Activated CD8-positive, alpha-beta memory T cell treated with anti-CD3 and anti-CD28 coated beads, Interleukin-2, amount 50 U/mL, for 48 hours (primary cell): Measurements from ENCODE around the gene SSMEM1.
"Not testable (repeated sequence)": the region's sequence is repeated elsewhere in the genome, so short reads cannot be mapped to it uniquely, and the experiment has no call there.

Source experiments
- DNase-seq: peaks from one replicate; pipeline ENCODE4 v3.0.0-alpha.2; 2020

Gene SSMEM1

DNA sequence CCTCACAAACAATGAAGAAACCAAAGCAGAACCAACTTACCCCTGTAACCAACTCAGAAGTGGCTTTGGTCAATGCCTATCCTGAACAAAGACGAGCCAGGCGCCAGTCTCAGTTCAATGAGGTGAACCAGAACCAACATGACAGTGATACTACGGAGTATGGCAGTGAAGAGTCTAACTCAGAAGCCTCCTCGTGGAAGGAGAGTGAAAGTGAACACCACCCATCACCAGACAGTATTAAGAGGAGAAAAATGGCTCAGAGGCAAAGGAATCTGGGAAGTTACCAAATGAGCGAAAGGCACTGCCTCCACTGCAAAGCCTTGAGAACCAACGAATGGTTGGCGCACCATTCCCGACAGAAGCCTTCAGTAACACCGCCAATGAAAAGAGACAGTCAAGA lies 8.4 kb downstream of the SSMEM1 start:
- no peak for DNase-seq

DNA sequence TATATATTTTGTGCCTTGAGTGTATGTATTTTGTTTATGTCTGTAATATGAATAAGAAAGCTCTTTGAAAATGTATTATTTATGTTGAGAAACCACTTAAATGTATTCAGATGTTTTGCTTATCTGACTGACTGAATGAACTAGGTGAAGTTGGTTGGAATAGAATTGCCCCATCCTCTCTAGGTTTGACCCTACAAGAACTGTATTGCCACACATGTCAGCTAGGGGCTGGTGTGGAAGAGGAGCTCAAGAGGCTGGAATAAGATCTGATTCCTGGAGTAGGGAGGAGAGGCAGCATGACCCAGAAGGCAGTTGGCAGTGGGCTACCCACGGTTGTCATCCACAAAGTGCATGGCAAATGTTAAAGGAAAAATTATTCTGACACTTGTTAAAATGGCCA lies 9.1 kb downstream of the SSMEM1 start:
- no peak for DNase-seq

- DNase-seq, result no peak
These were observed 11.4 kb downstream of the SSMEM1 start for GRCh38 chr7:130218806-130219620.

DNA sequence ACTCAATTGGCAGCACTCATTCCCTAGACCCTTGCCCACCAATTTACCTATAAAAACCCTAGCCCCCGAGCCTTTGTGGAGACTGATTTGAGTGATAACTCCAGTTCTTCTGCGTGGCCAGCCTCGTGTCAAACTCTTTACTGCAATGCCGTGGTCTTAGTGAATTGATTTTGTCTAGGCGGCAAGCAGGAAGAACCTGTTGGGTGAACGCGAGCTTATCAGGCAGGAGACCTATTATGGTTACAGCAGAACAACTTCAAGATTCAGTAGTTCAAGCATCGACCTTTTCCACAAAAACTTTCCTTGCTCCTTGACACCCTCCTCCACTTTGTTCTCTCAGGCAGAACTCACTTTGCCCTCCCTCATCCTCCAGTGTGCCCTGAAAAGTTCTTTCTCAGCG lies 12.2 kb downstream of the SSMEM1 start:
- no peak for DNase-seq

DNA sequence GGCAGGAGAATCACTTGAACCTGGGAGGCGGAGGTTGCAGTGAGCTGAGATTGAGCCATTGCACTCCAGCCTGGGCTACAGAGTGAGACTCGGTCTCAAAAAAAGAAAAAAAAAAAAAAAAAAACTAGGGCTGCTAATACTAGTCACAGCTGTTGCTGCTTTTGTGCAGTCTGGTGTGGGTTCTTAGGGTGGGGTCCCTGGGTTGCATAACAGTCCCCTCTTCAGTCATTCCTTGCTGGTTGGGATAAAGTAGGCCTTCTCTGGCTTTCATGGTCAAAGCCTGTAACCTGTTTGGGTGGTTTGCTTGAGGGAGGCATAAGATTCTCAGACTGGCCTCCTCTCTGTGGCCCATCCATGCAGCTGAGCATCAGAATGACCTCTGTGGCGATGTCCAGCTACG lies 14.1 kb downstream of the SSMEM1 start:
- DNase-seq, result no peak

- no peak for DNase-seq
These were observed 16.0 kb downstream of the SSMEM1 start for GRCh38 chr7:130223646-130224045.

DNA sequence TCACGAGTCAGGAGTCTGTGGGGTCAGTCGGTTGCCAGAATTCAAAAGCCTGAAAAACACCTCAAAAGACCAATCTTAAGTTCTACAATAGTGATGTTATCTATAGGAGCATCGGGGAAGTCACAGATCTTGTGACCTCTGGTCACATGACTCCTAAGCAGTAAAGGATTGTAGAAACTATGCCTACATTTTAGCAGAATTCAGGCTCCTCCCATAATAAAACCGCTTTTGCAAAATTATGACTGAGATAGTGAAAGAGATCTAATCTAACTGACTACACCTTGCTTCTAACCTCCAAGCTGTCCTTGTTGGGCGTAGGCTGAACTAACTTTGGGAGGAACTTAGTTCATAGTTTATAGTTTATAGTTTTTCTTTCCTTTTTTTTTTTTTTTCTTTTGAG lies 16.6 kb downstream of the SSMEM1 start:
- no peak for DNase-seq

GRCh38 chr7:130224923-130225322 lies 17.3 kb downstream of the SSMEM1 start:
- DNase-seq, result not testable (repeated sequence)

DNA sequence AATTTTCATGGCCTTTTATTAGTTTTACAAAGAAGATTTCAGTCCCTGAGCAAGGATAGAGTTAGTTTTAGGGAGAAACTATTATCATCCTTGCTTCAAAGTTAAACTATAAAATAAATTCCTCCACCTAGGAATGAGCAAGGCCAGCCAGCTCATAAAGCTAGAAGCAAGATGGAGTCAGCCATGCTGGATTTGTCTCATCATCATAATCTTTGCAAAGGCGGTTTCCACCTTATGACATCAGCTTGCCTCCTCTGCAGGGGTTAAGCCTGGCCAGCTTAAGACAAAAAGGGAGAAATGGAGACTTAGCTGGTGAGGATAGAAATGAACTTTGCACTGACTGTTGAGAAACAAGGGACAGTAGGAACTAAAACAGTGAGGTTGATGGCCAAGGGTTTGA lies 18.7 kb downstream of the SSMEM1 start:
- no peak for DNase-seq

GRCh38 chr7:130227883-130228575 lies 20.4 kb downstream of the SSMEM1 start:
- no peak for DNase-seq

DNA sequence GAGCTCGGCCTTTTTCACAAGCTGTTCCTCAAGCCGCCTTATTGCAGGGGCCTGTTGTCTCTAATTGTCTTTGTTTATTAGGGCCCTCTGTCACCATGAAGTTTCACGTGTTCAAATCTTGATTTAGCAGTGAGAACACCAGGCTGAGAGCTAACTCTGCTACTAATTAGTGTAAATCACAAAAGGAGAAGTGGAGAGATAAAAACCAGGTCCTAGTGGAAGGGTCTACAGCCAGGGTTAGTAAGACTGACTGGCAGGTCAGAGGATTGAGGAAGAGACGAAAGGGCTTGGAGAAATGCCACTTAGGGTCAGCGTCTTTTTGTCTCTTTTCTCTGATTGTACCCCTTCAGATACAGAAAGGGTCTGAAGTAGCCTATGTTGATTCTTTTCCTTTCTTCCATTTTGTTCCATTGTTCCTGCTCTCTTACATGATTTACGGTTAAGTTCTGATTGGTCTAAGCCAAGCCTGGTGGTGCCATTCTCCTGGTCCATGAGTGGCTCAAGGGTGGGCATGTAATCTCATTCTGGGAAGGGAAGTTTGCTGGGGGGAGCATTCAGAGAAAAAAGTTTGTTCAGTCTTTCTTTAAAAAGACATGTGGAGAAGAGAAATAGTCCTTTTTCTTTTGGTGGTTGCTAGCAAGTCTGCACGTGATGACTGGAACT lies 21.3 kb downstream of the SSMEM1 start:
- DNase-seq, result no peak

DNA sequence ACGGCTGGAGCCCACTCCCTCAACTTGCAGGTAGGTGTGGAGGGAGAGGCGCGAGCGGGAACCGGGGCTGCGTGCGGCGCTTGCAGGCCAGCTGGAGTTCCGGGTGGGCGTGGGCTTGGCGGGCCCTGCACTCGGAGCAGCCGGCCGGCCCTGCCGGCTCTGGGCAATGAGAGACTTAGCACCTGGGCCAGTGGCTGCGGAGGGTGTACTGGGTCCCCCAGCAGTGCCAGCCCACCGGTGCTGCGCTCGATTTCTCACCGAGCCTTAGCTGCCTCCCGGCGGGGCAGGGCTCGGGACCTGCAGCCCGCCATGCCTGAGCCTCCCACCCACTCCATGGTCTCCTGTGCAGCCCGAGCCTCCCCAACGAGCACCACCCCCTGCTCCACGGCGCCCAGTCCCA lies 22.3 kb downstream of the SSMEM1 start:
- not testable (repeated sequence) for DNase-seq

DNA sequence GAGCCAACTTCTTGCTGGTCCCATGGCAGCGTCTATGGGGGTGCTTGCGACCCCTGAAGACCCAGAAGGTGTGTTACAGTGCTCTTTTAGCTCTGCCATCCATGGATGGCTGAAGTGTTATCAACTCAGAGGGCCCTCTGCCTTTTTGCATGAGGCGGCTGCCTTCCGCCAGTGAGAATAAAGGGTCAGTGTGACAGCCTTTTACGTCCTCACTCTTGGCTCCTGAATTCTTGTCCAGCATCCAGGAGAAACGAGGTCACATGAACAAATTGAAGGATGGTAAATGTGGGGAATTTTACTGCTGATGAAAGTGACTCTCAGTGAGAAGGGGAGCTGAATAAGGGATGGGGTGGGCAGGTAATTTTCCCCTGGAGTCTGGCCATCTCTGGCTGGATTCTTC lies 24.1 kb downstream of the SSMEM1 start:
- no peak for DNase-seq

DNA sequence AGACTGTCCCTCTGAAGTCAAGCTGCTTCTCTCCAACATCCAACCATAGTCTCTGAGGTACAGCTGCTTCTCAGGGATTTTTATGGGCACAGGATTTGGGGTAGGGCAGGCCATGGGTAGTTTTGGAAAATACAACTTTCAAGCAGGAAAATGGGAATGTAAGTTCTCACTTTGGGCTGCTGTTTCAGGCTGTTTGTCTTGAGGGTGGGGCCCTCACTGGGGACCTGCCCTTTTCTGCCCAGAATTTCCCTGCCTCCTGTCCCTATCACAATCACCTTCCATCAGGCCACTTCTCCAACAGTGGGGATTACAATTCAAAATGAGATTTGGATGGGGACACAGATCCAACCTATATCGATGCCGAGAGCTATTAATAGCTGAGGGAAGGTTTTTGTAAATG lies 24.5 kb downstream of the SSMEM1 start:
- no peak for DNase-seq

DNA sequence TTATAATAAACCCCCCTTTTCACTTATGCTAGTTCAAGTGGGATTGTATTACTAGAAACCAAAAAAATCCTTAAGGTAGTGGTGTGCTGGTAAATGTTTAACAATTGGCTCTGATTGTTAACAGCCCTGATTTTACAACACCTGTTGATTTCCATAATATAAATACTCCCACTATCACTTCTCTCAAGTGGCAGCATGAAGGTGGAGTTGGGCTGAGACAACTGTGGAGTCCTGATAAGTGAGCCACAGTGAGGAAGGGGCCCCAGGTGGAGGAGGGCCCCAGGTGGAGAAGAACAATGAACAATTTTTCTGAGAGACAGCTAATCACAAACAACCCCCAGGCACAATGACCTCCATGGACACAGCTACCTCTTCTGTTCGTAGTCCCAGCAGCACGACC lies 26.4 kb downstream of the SSMEM1 start:
- DNase-seq, result no peak

DNA sequence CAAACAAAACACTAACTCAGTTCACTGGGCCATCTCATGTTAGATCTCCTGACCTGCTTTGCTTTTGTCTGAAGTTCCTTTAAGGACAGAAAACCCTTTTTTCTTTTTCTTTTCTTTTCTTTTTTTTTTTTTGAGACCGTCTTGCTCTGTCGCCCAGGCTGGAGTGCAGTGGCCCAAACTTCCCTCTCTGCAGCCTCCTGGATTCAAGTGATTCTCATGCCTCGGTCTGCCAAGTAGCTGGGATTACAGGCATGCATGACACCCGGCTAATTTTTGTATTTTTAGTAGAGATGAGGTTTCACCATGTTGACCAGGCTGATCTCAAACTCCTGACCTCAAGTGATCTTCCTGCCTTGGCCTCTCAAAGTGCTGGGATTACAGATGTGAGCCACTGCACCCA lies 28.7 kb downstream of the SSMEM1 start:
- DNase-seq, result not testable (repeated sequence)

DNA sequence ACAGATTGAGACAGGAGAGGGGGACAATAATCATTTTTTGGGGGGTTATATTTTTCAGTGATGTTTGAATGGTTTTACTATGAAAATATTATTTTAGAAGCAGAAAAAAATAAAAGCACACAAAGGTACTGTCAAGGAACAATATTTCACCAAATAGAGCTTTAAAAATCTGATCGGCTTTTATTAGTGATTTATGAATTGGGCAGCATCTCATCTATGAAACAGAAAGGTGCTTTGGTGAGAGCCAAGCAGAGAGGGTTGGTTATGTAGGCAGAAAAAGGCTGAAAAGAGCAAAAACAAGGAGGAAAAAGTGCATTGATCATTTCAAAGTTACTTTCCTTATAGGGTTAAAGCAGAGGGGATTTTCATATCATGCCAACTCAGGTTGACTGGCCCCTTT lies 32.6 kb downstream of the SSMEM1 start:
- no peak for DNase-seq

GRCh38 chr7:130242198-130243014 lies 34.7 kb downstream of the SSMEM1 start:
- peak; percentile 76 for DNase-seq

- not testable (repeated sequence) for DNase-seq
These were observed 35.8 kb downstream of the SSMEM1 start for GRCh38 chr7:130243486-130243885.

DNA sequence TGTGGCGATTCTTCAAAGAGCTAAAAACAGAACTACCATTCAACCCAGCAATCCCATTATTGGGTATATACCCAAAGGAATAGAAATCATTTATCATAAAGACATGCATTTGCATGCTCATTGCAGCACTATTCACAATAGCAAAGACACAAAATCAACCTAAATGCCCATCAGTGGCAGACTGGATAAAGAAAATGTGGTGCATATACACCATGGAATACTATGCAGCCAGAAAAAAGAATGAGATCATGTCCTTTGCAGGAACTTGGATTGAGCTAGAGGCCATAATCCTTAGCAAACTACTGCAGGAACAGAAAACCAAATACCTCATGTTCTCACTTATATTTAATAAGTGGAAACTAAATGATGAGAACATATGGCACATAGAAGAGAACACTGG lies 38.8 kb downstream of the SSMEM1 start:
- DNase-seq, result not testable (repeated sequence)

GRCh38 chr7:130248842-130249241 lies 41.2 kb downstream of the SSMEM1 start:
- not testable (repeated sequence) for DNase-seq

GRCh38 chr7:130249626-130250025 lies 42.0 kb downstream of the SSMEM1 start:
- DNase-seq, result not testable (repeated sequence)

DNA sequence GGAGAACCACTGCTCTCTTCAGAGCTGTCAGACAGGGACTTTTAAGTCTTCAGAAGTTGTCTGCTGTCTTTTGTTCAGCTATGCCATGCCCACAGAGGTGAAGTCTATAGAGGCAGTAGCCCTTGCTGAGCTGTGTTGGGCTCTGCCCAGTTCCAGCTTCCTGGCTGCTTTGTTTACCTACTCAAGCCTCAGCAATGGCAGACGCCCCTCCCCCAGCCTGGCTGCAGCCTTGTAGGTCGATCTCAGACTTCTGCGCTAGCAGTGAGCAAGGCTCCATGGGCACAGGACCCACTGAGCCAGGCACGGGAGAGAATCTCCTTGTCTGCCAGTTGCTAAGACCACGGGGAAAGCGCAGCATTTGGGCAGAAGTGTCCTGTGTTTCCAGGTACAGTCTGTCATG lies 46.9 kb downstream of the SSMEM1 start:
- DNase-seq, result no peak
